HFF-Myc (cell line): ENCODE measurements around the gene KRT27.

Source experiments
- DNase-seq: peaks from one replicate; pipeline ENCODE4 v3.0.0-alpha.2; 2011; ENCODE audit warnings: low read depth; ENCODE audit errors: extremely low read depth
- H3K4me3 ChIP-seq: replicated peaks from 2 replicates; pipeline ENCODE4 v1.5.1; 2011; ENCODE audit warnings: low read depth, mild to moderate bottlenecking, control low read depth, low read length
- TF ChIP-seq, protein P1 (sequence below): IDR thresholded peaks from 2 replicates; pipeline ENCODE4 v1.5.1; 2012; ENCODE audit warnings: mild to moderate bottlenecking, low read depth, low read length, control low read depth; ENCODE audit errors: missing control alignments

The KRT27 gene

GRCh38 chr17:40779181-40779909 lies 3.0 kb downstream of the KRT27 start:
- no peak for DNase-seq
- TF ChIP-seq, protein P1, sequence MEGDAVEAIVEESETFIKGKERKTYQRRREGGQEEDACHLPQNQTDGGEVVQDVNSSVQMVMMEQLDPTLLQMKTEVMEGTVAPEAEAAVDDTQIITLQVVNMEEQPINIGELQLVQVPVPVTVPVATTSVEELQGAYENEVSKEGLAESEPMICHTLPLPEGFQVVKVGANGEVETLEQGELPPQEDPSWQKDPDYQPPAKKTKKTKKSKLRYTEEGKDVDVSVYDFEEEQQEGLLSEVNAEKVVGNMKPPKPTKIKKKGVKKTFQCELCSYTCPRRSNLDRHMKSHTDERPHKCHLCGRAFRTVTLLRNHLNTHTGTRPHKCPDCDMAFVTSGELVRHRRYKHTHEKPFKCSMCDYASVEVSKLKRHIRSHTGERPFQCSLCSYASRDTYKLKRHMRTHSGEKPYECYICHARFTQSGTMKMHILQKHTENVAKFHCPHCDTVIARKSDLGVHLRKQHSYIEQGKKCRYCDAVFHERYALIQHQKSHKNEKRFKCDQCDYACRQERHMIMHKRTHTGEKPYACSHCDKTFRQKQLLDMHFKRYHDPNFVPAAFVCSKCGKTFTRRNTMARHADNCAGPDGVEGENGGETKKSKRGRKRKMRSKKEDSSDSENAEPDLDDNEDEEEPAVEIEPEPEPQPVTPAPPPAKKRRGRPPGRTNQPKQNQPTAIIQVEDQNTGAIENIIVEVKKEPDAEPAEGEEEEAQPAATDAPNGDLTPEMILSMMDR = no peak
- no peak overlapping the region for H3K4me3 ChIP-seq

- TF ChIP-seq, protein P1 = no peak
- H3K4me3 ChIP-seq = no peak overlapping the region
- no peak for DNase-seq
Observed at GRCh38 chr17:40778461-40778860, 3.9 kb downstream of the KRT27 start.

- H3K4me3 ChIP-seq = no peak overlapping the region
- TF ChIP-seq, protein P1 = no peak
- no peak for DNase-seq
Observed at GRCh38 chr17:40777971-40778370, 4.4 kb downstream of the KRT27 start.

- no peak for DNase-seq
- TF ChIP-seq, protein P1 = no peak
- H3K4me3 ChIP-seq = no peak overlapping the region
Observed at GRCh38 chr17:40777459-40777858, 4.9 kb downstream of the KRT27 start.

GRCh38 chr17:40775945-40776344 lies 6.4 kb downstream of the KRT27 start:
- TF ChIP-seq, protein P1 = no peak

GRCh38 chr17:40772101-40772500 lies 10.2 kb downstream of the KRT27 start, which contains the start of gene KRT26:
Gene KRT26 (minus strand): TSS chr17:40772201. CDS start chr17:40772113, 88 bp downstream.
- DNase-seq = no peak
- TF ChIP-seq, protein P1 = no peak
- no peak within 1 kb of the TSS for H3K4me3 ChIP-seq

More at GRCh38 chr17:40775945-40776344, 6.4 kb downstream of the KRT27 start:
- no peak overlapping the region for H3K4me3 ChIP-seq
- DNase-seq = no peak
